Duodenal mucosa (tissue), 2 donors: ENCODE measurements around the gene RFFL.

Source experiments
- H3K27ac ChIP-seq: one replicate; pipeline ENCODE4 v1.7.0; 2013; ENCODE audit warnings: low read depth, low read length
- H3K27me3 ChIP-seq, 2 donors: one replicate each; pipeline ENCODE4 v1.7.0; 2013; ENCODE audit warnings: low read length in 2 of 2, control low read depth in 1 of 2; ENCODE audit not compliant: insufficient read depth in 2 of 2, control insufficient read depth in 1 of 2
- H3K36me3 ChIP-seq, 2 donors: one replicate each; pipeline ENCODE4 v1.7.0; 2013; ENCODE audit warnings: low read length in 2 of 2, control low read depth in 1 of 2; ENCODE audit not compliant: insufficient read depth in 2 of 2, control insufficient read depth in 1 of 2
- H3K4me1 ChIP-seq, 2 donors: one replicate each; pipeline ENCODE4 v1.7.0; 2013; ENCODE audit warnings: low read length in 2 of 2, control low read depth in 1 of 2; ENCODE audit not compliant: insufficient read depth in 2 of 2, control insufficient read depth in 1 of 2
- H3K4me3 ChIP-seq, 2 donors: one replicate each; pipeline ENCODE4 v1.7.0; 2013; ENCODE audit warnings: low read length in 2 of 2, low read depth in 1 of 2
- H3K9ac ChIP-seq, 2 donors: one replicate each; pipeline ENCODE4 v1.7.0; 2013; ENCODE audit warnings: low read length in 2 of 2, low read depth in 1 of 2
- H3K9me3 ChIP-seq, 2 donors: one replicate each; pipeline ENCODE4 v1.7.0; 2013; ENCODE audit warnings: low read length in 2 of 2, control low read depth in 1 of 2; ENCODE audit not compliant: control insufficient read depth in 1 of 2

RFFL gene

GRCh38 chr17:35082073-35082657 lies 18.7 kb upstream of the RFFL start:
- Histone ChIP-seq H3K27ac (no peak overlapping the region), H3K36me3 (no peaks in the 10 kb centered on the region), H3K9me3 (no peaks in the 10 kb centered on the region), H3K4me3 (no peak overlapping the region), H3K9ac (no peak overlapping the region), H3K27me3 (no peaks in the 10 kb centered on the region), H3K4me1 (peaks cover 25 to 68% of the 10 kb centered on the region in 2 donors)

- Histone ChIP-seq H3K9me3 (no peaks in the 10 kb centered on the region), H3K4me1 (peaks cover 21 to 65% of the 10 kb centered on the region in 2 donors), H3K4me3 (no peak overlapping the region), H3K36me3 (no peaks in the 10 kb centered on the region), H3K27ac (no peak overlapping the region), H3K9ac (no peak overlapping the region), H3K27me3 (no peaks in the 10 kb centered on the region)
These were observed 18.1 kb upstream of the RFFL start for GRCh38 chr17:35081638-35082037.

GRCh38 chr17:35080536-35080935 lies 17.0 kb upstream of the RFFL start:
- Histone ChIP-seq H3K9me3 (no peaks in the 10 kb centered on the region), H3K27me3 (no peaks in the 10 kb centered on the region), H3K9ac (no peak overlapping the region), H3K4me3 (no peak overlapping the region), H3K4me1 (peaks cover 21 to 57% of the 10 kb centered on the region in 2 donors), H3K36me3 (no peaks in the 10 kb centered on the region), H3K27ac (no peak overlapping the region)

GRCh38 chr17:35079547-35080423 lies 16.3 kb upstream of the RFFL start:
- Histone ChIP-seq H3K27me3 (no peaks in the 10 kb centered on the region), H3K4me1 (peaks cover 28 to 61% of the 10 kb centered on the region in 2 donors), H3K36me3 (no peaks in the 10 kb centered on the region), H3K27ac (no peak overlapping the region), H3K4me3 (no peak overlapping the region), H3K9ac (no peak overlapping the region), H3K9me3 (no peaks in the 10 kb centered on the region)

- no peak overlapping the region for H3K27ac ChIP-seq
- H3K9me3 ChIP-seq: no peaks in the 10 kb centered on the region
- H3K4me1 ChIP-seq: peaks cover 43 to 63% of the 10 kb centered on the region in 2 donors
- no peak overlapping the region for H3K4me3 ChIP-seq
- no peaks in the 10 kb centered on the region for H3K27me3 ChIP-seq
- no peak overlapping the region for H3K9ac ChIP-seq
- H3K36me3 ChIP-seq: no peaks in the 10 kb centered on the region
These were observed 13.4 kb upstream of the RFFL start for GRCh38 chr17:35076874-35077273.

- H3K9ac ChIP-seq: peak overlapping the region in 1 of 2 donors; percentile 9
- no peaks in the 10 kb centered on the region for H3K9me3 ChIP-seq
- peaks cover 41 to 48% of the 10 kb centered on the region in 2 donors for H3K4me1 ChIP-seq
- H3K4me3 ChIP-seq: peak overlapping the region in 1 of 2 donors; percentile 7
- H3K36me3 ChIP-seq: no peaks in the 10 kb centered on the region
- H3K27me3 ChIP-seq: no peaks in the 10 kb centered on the region
- H3K27ac ChIP-seq: no peak overlapping the region
These were observed 11.5 kb upstream of the RFFL start for GRCh38 chr17:35074711-35075707.

- Histone ChIP-seq H3K4me1 (peaks cover 45 to 46% of the 10 kb centered on the region in 2 donors), H3K36me3 (no peaks in the 10 kb centered on the region), H3K9me3 (no peaks in the 10 kb centered on the region), H3K9ac (peak overlapping the region in 1 of 2 donors; percentile 9), H3K27me3 (no peaks in the 10 kb centered on the region), H3K4me3 (no peak overlapping the region), H3K27ac (no peak overlapping the region)
These were observed 10.6 kb upstream of the RFFL start for GRCh38 chr17:35073991-35074627.

GRCh38 chr17:35073183-35073790 lies 9.8 kb upstream of the RFFL start:
- Histone ChIP-seq H3K36me3 (no peaks in the 10 kb centered on the region), H3K27me3 (no peaks in the 10 kb centered on the region), H3K9me3 (no peaks in the 10 kb centered on the region), H3K4me1 (peaks cover 51 to 54% of the 10 kb centered on the region in 2 donors), H3K4me3 (no peak overlapping the region), H3K27ac (no peak overlapping the region), H3K9ac (no peak overlapping the region)

- no peaks in the 10 kb centered on the region for H3K36me3 ChIP-seq
- no peak overlapping the region for H3K9ac ChIP-seq
- H3K9me3 ChIP-seq: no peaks in the 10 kb centered on the region
- no peak overlapping the region for H3K27ac ChIP-seq
- no peak overlapping the region for H3K4me3 ChIP-seq
- no peaks in the 10 kb centered on the region for H3K27me3 ChIP-seq
- peaks cover 41 to 42% of the 10 kb centered on the region in 2 donors for H3K4me1 ChIP-seq
These were observed 5.8 kb upstream of the RFFL start for GRCh38 chr17:35069311-35069710.
